Immature natural killer cell (primary cell): Measurements from ENCODE around the gene TSPO. TPM values are rescaled to one million over a fixed set of nuclear protein-coding genes. Genes with fewer than 3 reads are reported as not detected.
A peak's percentile ranks its signal among the peaks of the same experiment; 100 is the strongest.

Experiments used
- DNase-seq, 3 donors: peaks; one replicate each; pipeline ENCODE4 v3.0.0; 2022; ENCODE audit warnings: mixed read lengths in 1 of 3
- H3K27ac Mint-ChIP-seq, 6 donors: one replicate each; pipeline ENCODE4 v1.8.0; 2020; ENCODE audit warnings: mixed read lengths in 6 of 6, mild to moderate bottlenecking in 5 of 6, inconsistent platforms in 4 of 6, moderate library complexity in 3 of 6
- H3K27me3 Mint-ChIP-seq, 3 donors: one replicate each; pipeline ENCODE4 v1.8.0; 2020 to 2021; ENCODE audit warnings: low read depth in 3 of 3, mild to moderate bottlenecking in 3 of 3, mixed read lengths in 3 of 3, moderate library complexity in 3 of 3, inconsistent platforms in 1 of 3
- H3K36me3 Mint-ChIP-seq, 3 donors: one replicate each; pipeline ENCODE4 v1.8.0; 2020; ENCODE audit warnings: mixed read lengths in 3 of 3, inconsistent platforms in 2 of 3, mild to moderate bottlenecking in 2 of 3
- H3K4me1 Mint-ChIP-seq, 2 donors: one replicate each; pipeline ENCODE4 v1.8.0; 2020; ENCODE audit warnings: inconsistent platforms in 2 of 2, mild to moderate bottlenecking in 2 of 2, mixed read lengths in 2 of 2, moderate library complexity in 1 of 2
- H3K4me3 Mint-ChIP-seq, 5 donors: one replicate each; pipeline ENCODE4 v1.8.0; 2020; ENCODE audit warnings: mild to moderate bottlenecking in 5 of 5, mixed read lengths in 5 of 5, inconsistent platforms in 3 of 5, moderate library complexity in 3 of 5
- H3K9me3 Mint-ChIP-seq, 6 donors: one replicate each; pipeline ENCODE4 v1.8.0; 2020; ENCODE audit warnings: mild to moderate bottlenecking in 6 of 6, mixed read lengths in 6 of 6, inconsistent platforms in 4 of 6, moderate library complexity in 3 of 6
- polyA plus RNA-seq, 3 donors: library from polyadenylated mRNA; unstranded; fragments of 300-500 nt; fragmentation: Illumina TruSeq; gene quantifications; one replicate each; pipeline ENCODE4 v1.2.3, GENCODE V29; 2021

The TSPO gene
- polyA plus RNA-seq, 3 donors from 2014 or later, result 338 to 509 (median 463) TPM

DNA sequence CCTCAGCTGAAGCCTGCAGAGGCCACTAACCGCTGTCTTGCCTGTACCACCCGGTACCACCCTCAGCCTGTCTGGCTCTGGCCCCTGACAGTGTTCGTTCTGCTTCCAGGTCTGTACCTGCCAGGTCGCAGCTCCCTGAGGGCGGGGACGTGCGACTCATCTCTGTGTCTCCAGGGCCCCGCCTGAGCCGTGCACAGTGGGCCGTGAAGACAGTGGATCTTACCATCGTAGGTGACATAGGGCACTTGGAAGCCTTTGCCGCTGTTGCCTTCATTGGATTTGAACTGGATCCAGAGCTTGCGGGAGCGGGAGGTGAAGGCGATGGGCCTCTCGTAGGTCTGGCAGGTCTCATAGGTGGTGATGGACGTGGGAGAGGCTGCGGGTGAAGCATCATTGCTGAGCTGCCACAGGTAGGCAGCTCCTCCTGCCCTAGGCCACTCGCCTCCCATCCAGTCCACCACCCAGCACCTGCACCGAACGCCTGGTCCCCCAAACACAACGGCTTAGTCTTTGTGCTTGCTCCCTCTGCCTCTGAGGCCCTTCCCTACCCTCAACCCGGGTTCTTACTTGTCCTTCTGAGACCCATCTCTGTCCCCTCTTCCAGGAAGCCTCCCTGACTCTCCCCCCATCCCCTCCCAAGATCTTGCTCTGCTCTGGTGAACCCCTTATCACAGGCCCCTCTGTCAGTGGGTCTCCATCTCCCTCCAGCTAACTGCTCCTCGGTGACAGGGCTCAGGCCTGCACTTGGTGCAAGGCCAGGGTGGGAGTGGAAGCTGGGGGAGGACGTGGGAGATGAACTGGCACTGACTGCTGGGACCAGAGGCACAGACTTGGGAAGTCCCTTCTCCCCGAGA, 56.7 kb downstream of the TSPO start:
- Mint-ChIP-seq H3K9me3 (no peaks in the 10 kb centered on the region), H3K4me3 (no peak overlapping the region), H3K27ac (peak overlapping the region in 2 of 6 donors; percentile 16 to 46), H3K4me1 (peaks cover 12 to 17% of the 10 kb centered on the region in 2 donors), H3K36me3 (no peaks in the 10 kb centered on the region), H3K27me3 (peaks cover 0 to 16% (median 15%) of the 10 kb centered on the region in 3 donors)
- no peak for DNase-seq

GRCh38 chr22:43208703-43209522, 57.6 kb downstream of the TSPO start:
- DNase-seq, result no peak
- Mint-ChIP-seq H3K36me3 (no peaks in the 10 kb centered on the region), H3K9me3 (no peaks in the 10 kb centered on the region), H3K4me3 (no peak overlapping the region), H3K27ac (no peak overlapping the region), H3K4me1 (peaks cover 12 to 17% of the 10 kb centered on the region in 2 donors), H3K27me3 (peaks cover 1 to 15% (median 15%) of the 10 kb centered on the region in 3 donors)

- DNase-seq, result no peak
- no peaks in the 10 kb centered on the region for H3K9me3 Mint-ChIP-seq
Observed at GRCh38 chr22:43209523-43209890, 58.1 kb downstream of the TSPO start.

GRCh38 chr22:43209971-43210370, 58.6 kb downstream of the TSPO start:
- DNase-seq, result no peak
- no peaks in the 10 kb centered on the region for H3K36me3 Mint-ChIP-seq
- H3K27me3 Mint-ChIP-seq, result peaks cover 3 to 13% (median 11%) of the 10 kb centered on the region in 3 donors
- no peak overlapping the region for H3K4me3 Mint-ChIP-seq
- no peak overlapping the region for H3K27ac Mint-ChIP-seq
- no peaks in the 10 kb centered on the region for H3K9me3 Mint-ChIP-seq
- peaks cover 10 to 13% of the 10 kb centered on the region in 2 donors for H3K4me1 Mint-ChIP-seq

More at GRCh38 chr22:43209523-43209890, 58.1 kb downstream of the TSPO start:
- Mint-ChIP-seq H3K36me3 (no peaks in the 10 kb centered on the region), H3K4me3 (no peak overlapping the region), H3K27ac (no peak overlapping the region), H3K27me3 (peaks cover 3 to 14% (median 13%) of the 10 kb centered on the region in 3 donors), H3K4me1 (peaks cover 12 to 17% of the 10 kb centered on the region in 2 donors)

- H3K27me3 Mint-ChIP-seq, result peaks cover 3 to 4% (median 4%) of the 10 kb centered on the region in 3 donors
- no peak overlapping the region for H3K27ac Mint-ChIP-seq
- H3K36me3 Mint-ChIP-seq, result no peaks in the 10 kb centered on the region
- peaks cover 6 to 8% of the 10 kb centered on the region in 2 donors for H3K4me1 Mint-ChIP-seq
- H3K9me3 Mint-ChIP-seq, result no peaks in the 10 kb centered on the region
- H3K4me3 Mint-ChIP-seq, result no peak overlapping the region
- DNase-seq, result no peak
Observed at GRCh38 chr22:43210631-43211515, 59.5 kb downstream of the TSPO start.

DNA sequence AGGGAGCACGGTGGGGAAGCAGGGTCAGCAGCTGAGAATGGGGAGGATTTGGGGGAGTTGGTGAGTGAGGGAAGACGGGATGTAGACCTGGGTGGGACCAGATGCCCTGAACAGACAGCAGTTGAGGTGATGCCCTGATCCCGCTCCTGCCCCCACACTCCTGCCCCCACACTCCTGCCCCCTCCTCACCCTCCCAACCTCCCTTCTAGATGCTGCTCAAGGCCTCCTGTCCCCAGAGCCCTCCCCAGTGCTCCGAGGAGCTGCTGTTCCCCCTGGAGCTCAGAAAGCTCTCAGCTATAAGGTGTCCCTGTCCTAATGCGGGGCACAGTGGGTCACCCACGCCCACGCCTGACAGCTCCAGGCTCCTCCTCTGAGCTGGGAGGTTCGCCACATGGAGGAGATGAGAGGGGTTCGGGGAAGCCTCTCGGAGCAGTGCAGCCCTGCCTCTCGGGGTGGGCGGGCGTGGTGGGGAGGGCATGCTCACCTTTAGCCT, 60.6 kb downstream of the TSPO start:
- DNase-seq, result no peak
- Mint-ChIP-seq H3K4me1 (no peaks in the 10 kb centered on the region), H3K27ac (no peak overlapping the region), H3K4me3 (no peak overlapping the region), H3K9me3 (no peaks in the 10 kb centered on the region), H3K36me3 (no peaks in the 10 kb centered on the region), H3K27me3 (peaks cover 0 to 3% (median 1%) of the 10 kb centered on the region in 3 donors)

DNA sequence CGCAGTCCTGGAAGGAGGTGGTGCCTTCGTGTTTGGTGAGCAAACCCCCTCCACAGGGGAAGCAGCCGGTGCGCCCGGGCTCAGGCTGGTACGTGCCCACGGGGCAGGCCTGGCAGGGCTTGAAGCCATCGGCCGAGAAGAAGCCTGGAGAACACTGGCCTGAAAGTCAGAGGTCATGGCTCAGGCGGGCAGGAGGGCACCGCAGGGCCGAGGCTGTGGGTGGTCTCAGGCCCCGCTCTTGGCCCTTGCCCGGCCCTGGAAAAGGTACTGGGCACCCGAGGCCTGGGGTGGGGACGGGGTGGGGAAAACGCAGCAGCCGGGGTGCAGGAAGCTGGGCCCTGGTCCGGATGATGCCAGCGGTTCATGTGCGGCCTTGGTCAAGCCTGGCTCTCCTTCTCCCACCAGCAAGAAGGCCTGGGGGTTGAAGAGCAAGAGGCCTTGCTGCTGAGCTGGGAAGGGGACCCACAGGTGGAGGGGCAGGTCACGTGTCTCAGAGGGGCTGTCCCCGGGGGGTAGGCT, 61.1 kb downstream of the TSPO start:
- Mint-ChIP-seq H3K27me3 (peaks cover 0 to 3% (median 1%) of the 10 kb centered on the region in 3 donors), H3K36me3 (no peaks in the 10 kb centered on the region), H3K9me3 (no peaks in the 10 kb centered on the region), H3K4me3 (no peak overlapping the region), H3K4me1 (no peaks in the 10 kb centered on the region), H3K27ac (no peak overlapping the region)
- DNase-seq, result no peak

Other genes with a start within 250 kb of the TSPO start
- gene PACSIN2, start 136.4 kb upstream of the TSPO start, polyA plus RNA-seq, result 10 to 100 TPM; 18.4 to 31.6 (median 23.0) TPM
- 10 to 100 TPM in 1 of 3 donors, 1 to 10 TPM in 2; 9.4 to 14.4 (median 9.9) TPM for gene TTLL1, start 62.2 kb upstream of the TSPO start, polyA plus RNA-seq
- 1 to 10 TPM in 1 of 3 donors, under 1 TPM in 1, not detected in 1; 0.45 to 1.6 TPM for gene BIK, start 40.8 kb upstream of the TSPO start, polyA plus RNA-seq
- 10 to 100 TPM in 1 of 3 donors, 1 to 10 TPM in 2; 5.8 to 10.2 (median 9.6) TPM for gene MCAT, start 8.2 kb upstream of the TSPO start, polyA plus RNA-seq
- 10 to 100 TPM; 10.8 to 17.5 (median 16.4) TPM for gene TTLL12, start 35.6 kb downstream of the TSPO start, polyA plus RNA-seq
- gene SCUBE1, start 191.8 kb downstream of the TSPO start, polyA plus RNA-seq, result under 1 TPM in 1 of 3 donors, not detected in 2; 0.16 TPM